ENCODE data around the gene OR13J1. TPM values are rescaled to one million over a fixed set of nuclear protein-coding genes. Genes with fewer than 3 reads are reported as not detected.

The OR13J1 gene
- total and polyA plus RNA-seq, 12 donors, result not detected

GRCh38 chr9:35822926-35823325, 47.3 kb downstream of the OR13J1 start:
- no peaks in the 10 kb centered on the region for H3K36me3 ChIP-seq (replicated peaks in 1 of 2)
- TF ChIP-seq POLR2A (IDR thresholded peaks at IDR 0.05) (no peak), CTCF (IDR thresholded peaks at IDR 0.05) (no peak)
- no peak overlapping the region for H3K4me3 ChIP-seq
- H3K4me1 ChIP-seq (replicated peaks in 1 of 2), result no peaks in the 10 kb centered on the region
- H3K27me3 ChIP-seq, result no peaks in the 10 kb centered on the region
- intact Hi-C loops (cut with DNase I), result no loop called here
- no peak for DNase-seq
- no peaks in the 10 kb centered on the region for H3K9me3 ChIP-seq (replicated peaks in 1 of 3)
- no peak overlapping the region for H3K27ac ChIP-seq

- TF ChIP-seq POLR2A (IDR thresholded peaks at IDR 0.05), result no peak
- TF ChIP-seq CTCF (IDR thresholded peaks at IDR 0.05), result no peak
- no peak overlapping the region for H3K27ac ChIP-seq
- intact Hi-C loops (cut with DNase I), result no loop called here
- H3K9me3 ChIP-seq (replicated peaks in 1 of 3), result no peaks in the 10 kb centered on the region
- DNase-seq, result no peak
- no peak overlapping the region for H3K4me3 ChIP-seq
- H3K4me1 ChIP-seq (replicated peaks in 1 of 2), result no peaks in the 10 kb centered on the region
- no peaks in the 10 kb centered on the region for H3K27me3 ChIP-seq
- no peaks in the 10 kb centered on the region for H3K36me3 ChIP-seq (replicated peaks in 1 of 2)
These were observed 50.1 kb downstream of the OR13J1 start for GRCh38 chr9:35820076-35820475.

Other genes with a start within 250 kb of the OR13J1 start
- 1 to 10 TPM in 4 of 9 donors, under 1 TPM in 4, not detected in 1; 0.06 to 2.1 (median 0.86) TPM for gene SIT1, start 219.5 kb downstream of the OR13J1 start, total RNA-seq
- gene SIT1, start 219.5 kb downstream of the OR13J1 start, polyA plus RNA-seq, result 1 to 10 TPM in 1 of 3 donors, under 1 TPM in 1, not detected in 1; 0.37 to 1.0 TPM
- over 10,000 TPM in 5 of 9 donors, 1,000 to 10,000 TPM in 3, 100 to 1,000 TPM in 1; 885 to 23,366 (median 10,611) TPM for gene RMRP, start 212.4 kb downstream of the OR13J1 start, total RNA-seq
- 1,000 to 10,000 TPM in 2 of 3 donors, not detected in 1; 1,807 to 2,186 TPM for gene RMRP, start 212.4 kb downstream of the OR13J1 start, polyA plus RNA-seq
- 10 to 100 TPM; 27.9 to 55.0 (median 39.6) TPM for gene CCDC107, start 212.1 kb downstream of the OR13J1 start, total RNA-seq
- 100 to 1,000 TPM in 2 of 3 donors, 10 to 100 TPM in 1; 53.6 to 198 (median 169) TPM for gene CCDC107, start 212.1 kb downstream of the OR13J1 start, polyA plus RNA-seq
- gene ARHGEF39, start 205.2 kb downstream of the OR13J1 start, total RNA-seq, result 10 to 100 TPM in 1 of 9 donors, 1 to 10 TPM in 3, under 1 TPM in 5; 0.42 to 18.4 (median 0.96) TPM
- 1 to 10 TPM; 1.2 to 4.0 (median 1.5) TPM for gene ARHGEF39, start 205.2 kb downstream of the OR13J1 start, polyA plus RNA-seq
- 10 to 100 TPM in 1 of 9 donors, 1 to 10 TPM in 5, under 1 TPM in 3; 0.28 to 13.7 (median 2.0) TPM for gene CA9, start 196.5 kb downstream of the OR13J1 start, total RNA-seq
- gene CA9, start 196.5 kb downstream of the OR13J1 start, polyA plus RNA-seq, result 1 to 10 TPM in 2 of 3 donors, under 1 TPM in 1; 0.31 to 1.4 (median 1.3) TPM
- gene TPM2, start 180.5 kb downstream of the OR13J1 start, total RNA-seq, result 100 to 1,000 TPM; 188 to 654 (median 368) TPM
- 1,000 to 10,000 TPM in 2 of 3 donors, 100 to 1,000 TPM in 1; 462 to 1,472 (median 1,350) TPM for gene TPM2, start 180.5 kb downstream of the OR13J1 start, polyA plus RNA-seq
- 100 to 1,000 TPM; 157 to 565 (median 372) TPM for gene TLN1, start 138.2 kb downstream of the OR13J1 start, total RNA-seq
- 100 to 1,000 TPM; 165 to 232 (median 178) TPM for gene TLN1, start 138.2 kb downstream of the OR13J1 start, polyA plus RNA-seq
- 100 to 1,000 TPM in 1 of 9 donors, 10 to 100 TPM in 8; 47.0 to 142 (median 60.3) TPM for gene CREB3, start 137.7 kb downstream of the OR13J1 start, total RNA-seq
- gene CREB3, start 137.7 kb downstream of the OR13J1 start, polyA plus RNA-seq, result 100 to 1,000 TPM in 1 of 3 donors, 10 to 100 TPM in 2; 47.6 to 113 (median 52.0) TPM
- 10 to 100 TPM; 28.5 to 74.5 (median 52.4) TPM for gene GBA2, start 121.2 kb downstream of the OR13J1 start, total RNA-seq
- 10 to 100 TPM; 42.4 to 84.8 (median 79.0) TPM for gene GBA2, start 121.2 kb downstream of the OR13J1 start, polyA plus RNA-seq
- 10 to 100 TPM; 17.1 to 41.2 (median 23.3) TPM for gene RGP1, start 121.1 kb downstream of the OR13J1 start, total RNA-seq
- gene RGP1, start 121.1 kb downstream of the OR13J1 start, polyA plus RNA-seq, result 10 to 100 TPM in 2 of 3 donors, 1 to 10 TPM in 1; 6.4 to 24.7 (median 13.5) TPM
- gene MSMP, start 116.1 kb downstream of the OR13J1 start, total RNA-seq, result 1 to 10 TPM in 2 of 9 donors, not detected in 7; 1.1 to 2.0 TPM
- 1 to 10 TPM in 1 of 3 donors, under 1 TPM in 1, not detected in 1; 0.56 to 1.3 TPM for gene MSMP, start 116.1 kb downstream of the OR13J1 start, polyA plus RNA-seq
- 10 to 100 TPM in 8 of 9 donors, 1 to 10 TPM in 1; 5.6 to 69.9 (median 21.5) TPM for gene NPR2, start 78.8 kb downstream of the OR13J1 start, total RNA-seq
- 10 to 100 TPM; 13.5 to 46.4 (median 39.0) TPM for gene NPR2, start 78.8 kb downstream of the OR13J1 start, polyA plus RNA-seq
- 1 to 10 TPM in 8 of 9 donors, under 1 TPM in 1; 0.98 to 3.6 (median 2.3) TPM for gene SPAG8, start 58.1 kb downstream of the OR13J1 start, total RNA-seq
- 1 to 10 TPM; 1.2 to 9.2 (median 4.2) TPM for gene SPAG8, start 58.1 kb downstream of the OR13J1 start, polyA plus RNA-seq
- 10 to 100 TPM; 27.6 to 99.6 (median 78.7) TPM for gene HINT2, start 55.4 kb downstream of the OR13J1 start, total RNA-seq
- gene HINT2, start 55.4 kb downstream of the OR13J1 start, polyA plus RNA-seq, result 100 to 1,000 TPM in 2 of 3 donors, 10 to 100 TPM in 1; 83.5 to 199 (median 119) TPM
- under 1 TPM in 1 of 9 donors, not detected in 8; 0.22 TPM for gene FAM221B, start 41.7 kb downstream of the OR13J1 start, total RNA-seq
- under 1 TPM in 2 of 3 donors, not detected in 1; 0.07 to 0.16 TPM for gene FAM221B, start 41.7 kb downstream of the OR13J1 start, polyA plus RNA-seq
- 10 to 100 TPM in 7 of 9 donors, 1 to 10 TPM in 2; 5.5 to 43.6 (median 17.5) TPM for gene TMEM8B, start 41.2 kb downstream of the OR13J1 start, total RNA-seq
- gene TMEM8B, start 41.2 kb downstream of the OR13J1 start, polyA plus RNA-seq, result 10 to 100 TPM; 13.3 to 33.3 (median 23.2) TPM
- 1 to 10 TPM in 5 of 9 donors, under 1 TPM in 2, not detected in 2; 0.35 to 5.9 (median 1.9) TPM for gene HRCT1, start 35.8 kb upstream of the OR13J1 start, total RNA-seq
- 1 to 10 TPM in 2 of 3 donors, not detected in 1; 1.1 to 1.5 TPM for gene HRCT1, start 35.8 kb upstream of the OR13J1 start, polyA plus RNA-seq
- gene SPAAR, start 39.1 kb upstream of the OR13J1 start, total RNA-seq, result 1 to 10 TPM in 7 of 9 donors, under 1 TPM in 2; 0.54 to 3.6 (median 2.0) TPM
- gene SPAAR, start 39.1 kb upstream of the OR13J1 start, polyA plus RNA-seq, result 1 to 10 TPM; 2.0 to 3.3 (median 2.6) TPM
- gene OR2S2, start 87.8 kb upstream of the OR13J1 start, total RNA-seq, result not detected
- gene OR2S2, start 87.8 kb upstream of the OR13J1 start, polyA plus RNA-seq, result not detected
- 10 to 100 TPM in 5 of 9 donors, 1 to 10 TPM in 4; 6.7 to 15.8 (median 11.0) TPM for gene RECK, start 166.5 kb upstream of the OR13J1 start, total RNA-seq
- gene RECK, start 166.5 kb upstream of the OR13J1 start, polyA plus RNA-seq, result 1 to 10 TPM; 4.1 to 9.4 (median 5.8) TPM